Measurements from ENCODE around the gene KIAA1755. TPM values are rescaled to one million over a fixed set of nuclear protein-coding genes. Genes with fewer than 3 reads are reported as not detected.

Gene KIAA1755
- total and polyA plus RNA-seq, 10 of the 15 experiments (the other 5 are each of a cell fraction or from before 2014, with no cell fraction given): not detected

DNA sequence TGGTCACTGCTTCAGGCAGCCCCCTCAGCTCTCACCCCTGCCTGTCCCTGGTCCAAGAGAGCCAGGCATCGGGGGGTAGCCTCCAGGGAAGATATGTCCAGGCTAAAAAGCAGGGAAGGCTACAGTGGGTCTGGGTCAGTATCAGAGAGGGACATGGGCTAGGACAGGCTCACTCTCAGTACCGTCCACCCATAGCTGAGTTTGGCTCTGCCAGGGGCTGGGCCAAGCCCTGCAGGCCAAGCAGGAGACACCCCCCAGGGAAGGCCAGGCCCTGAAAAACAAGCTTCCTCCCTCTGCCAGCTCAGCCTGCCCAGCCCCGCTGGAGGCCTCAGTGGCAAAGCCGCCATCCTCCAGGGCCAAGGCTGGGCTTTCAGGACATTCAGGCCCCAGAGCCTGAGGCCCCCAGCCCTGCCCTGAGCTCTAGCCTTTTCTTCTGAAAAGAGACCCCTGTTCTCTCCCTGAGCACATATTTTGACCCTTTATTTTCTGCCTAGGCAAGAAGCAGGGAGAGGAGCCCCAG is 66.9 kb downstream of the KIAA1755 start:
- in situ Hi-C loops (cut with MboI): no loop called here
- H2AFZ ChIP-seq (ENCODE audit: control insufficient read depth, low read depth, low read length): no peak overlapping the region
- H3K4me2 ChIP-seq (ENCODE audit: control insufficient read depth, insufficient read depth): no peak overlapping the region
- H3K79me2 ChIP-seq (ENCODE audit: control insufficient read depth, insufficient read depth, low read length): no peaks in the 10 kb centered on the region
- ChIA-PET RAD21 (ENCODE audit: unreplicated experiment) (no interaction called here), CTCF (no interaction called here), SMC1A (ENCODE audit: uncharacterized antibody, unreplicated experiment) (no interaction called here), POLR2A (no interaction called here)
- no peaks in the 10 kb centered on the region for H4K20me1 ChIP-seq (ENCODE audit: control insufficient read depth, insufficient read depth)
- BruUV-seq (replicated peaks): no TSS peak
- no peak for TF ChIP-seq CEBPB (IDR thresholded peaks at IDR 0.05; ENCODE audit: borderline replicate concordance in 1 of 2, low read depth in 2 of 2, low read length in 2 of 2)
- no peak for TF ChIP-seq NBN (IDR thresholded peaks at IDR 0.05)
- no peak for TF ChIP-seq CREM (IDR thresholded peaks at IDR 0.05; ENCODE audit: low read depth)
- no peak for TF ChIP-seq EGR1 (IDR thresholded peaks at IDR 0.05; ENCODE audit: borderline replicate concordance in 1 of 2, low read depth in 2 of 2, low read length in 2 of 2)
- TF ChIP-seq, protein P1, sequence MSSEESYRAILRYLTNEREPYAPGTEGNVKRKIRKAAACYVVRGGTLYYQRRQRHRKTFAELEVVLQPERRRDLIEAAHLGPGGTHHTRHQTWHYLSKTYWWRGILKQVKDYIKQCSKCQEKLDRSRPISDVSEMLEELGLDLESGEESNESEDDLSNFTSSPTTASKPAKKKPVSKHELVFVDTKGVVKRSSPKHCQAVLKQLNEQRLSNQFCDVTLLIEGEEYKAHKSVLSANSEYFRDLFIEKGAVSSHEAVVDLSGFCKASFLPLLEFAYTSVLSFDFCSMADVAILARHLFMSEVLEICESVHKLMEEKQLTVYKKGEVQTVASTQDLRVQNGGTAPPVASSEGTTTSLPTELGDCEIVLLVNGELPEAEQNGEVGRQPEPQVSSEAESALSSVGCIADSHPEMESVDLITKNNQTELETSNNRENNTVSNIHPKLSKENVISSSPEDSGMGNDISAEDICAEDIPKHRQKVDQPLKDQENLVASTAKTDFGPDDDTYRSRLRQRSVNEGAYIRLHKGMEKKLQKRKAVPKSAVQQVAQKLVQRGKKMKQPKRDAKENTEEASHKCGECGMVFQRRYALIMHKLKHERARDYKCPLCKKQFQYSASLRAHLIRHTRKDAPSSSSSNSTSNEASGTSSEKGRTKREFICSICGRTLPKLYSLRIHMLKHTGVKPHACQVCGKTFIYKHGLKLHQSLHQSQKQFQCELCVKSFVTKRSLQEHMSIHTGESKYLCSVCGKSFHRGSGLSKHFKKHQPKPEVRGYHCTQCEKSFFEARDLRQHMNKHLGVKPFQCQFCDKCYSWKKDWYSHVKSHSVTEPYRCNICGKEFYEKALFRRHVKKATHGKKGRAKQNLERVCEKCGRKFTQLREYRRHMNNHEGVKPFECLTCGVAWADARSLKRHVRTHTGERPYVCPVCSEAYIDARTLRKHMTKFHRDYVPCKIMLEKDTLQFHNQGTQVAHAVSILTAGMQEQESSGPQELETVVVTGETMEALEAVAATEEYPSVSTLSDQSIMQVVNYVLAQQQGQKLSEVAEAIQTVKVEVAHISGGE (CRISPR knock-in tag; IDR thresholded peaks at IDR 0.05): no peak
- TF ChIP-seq, protein P2, sequence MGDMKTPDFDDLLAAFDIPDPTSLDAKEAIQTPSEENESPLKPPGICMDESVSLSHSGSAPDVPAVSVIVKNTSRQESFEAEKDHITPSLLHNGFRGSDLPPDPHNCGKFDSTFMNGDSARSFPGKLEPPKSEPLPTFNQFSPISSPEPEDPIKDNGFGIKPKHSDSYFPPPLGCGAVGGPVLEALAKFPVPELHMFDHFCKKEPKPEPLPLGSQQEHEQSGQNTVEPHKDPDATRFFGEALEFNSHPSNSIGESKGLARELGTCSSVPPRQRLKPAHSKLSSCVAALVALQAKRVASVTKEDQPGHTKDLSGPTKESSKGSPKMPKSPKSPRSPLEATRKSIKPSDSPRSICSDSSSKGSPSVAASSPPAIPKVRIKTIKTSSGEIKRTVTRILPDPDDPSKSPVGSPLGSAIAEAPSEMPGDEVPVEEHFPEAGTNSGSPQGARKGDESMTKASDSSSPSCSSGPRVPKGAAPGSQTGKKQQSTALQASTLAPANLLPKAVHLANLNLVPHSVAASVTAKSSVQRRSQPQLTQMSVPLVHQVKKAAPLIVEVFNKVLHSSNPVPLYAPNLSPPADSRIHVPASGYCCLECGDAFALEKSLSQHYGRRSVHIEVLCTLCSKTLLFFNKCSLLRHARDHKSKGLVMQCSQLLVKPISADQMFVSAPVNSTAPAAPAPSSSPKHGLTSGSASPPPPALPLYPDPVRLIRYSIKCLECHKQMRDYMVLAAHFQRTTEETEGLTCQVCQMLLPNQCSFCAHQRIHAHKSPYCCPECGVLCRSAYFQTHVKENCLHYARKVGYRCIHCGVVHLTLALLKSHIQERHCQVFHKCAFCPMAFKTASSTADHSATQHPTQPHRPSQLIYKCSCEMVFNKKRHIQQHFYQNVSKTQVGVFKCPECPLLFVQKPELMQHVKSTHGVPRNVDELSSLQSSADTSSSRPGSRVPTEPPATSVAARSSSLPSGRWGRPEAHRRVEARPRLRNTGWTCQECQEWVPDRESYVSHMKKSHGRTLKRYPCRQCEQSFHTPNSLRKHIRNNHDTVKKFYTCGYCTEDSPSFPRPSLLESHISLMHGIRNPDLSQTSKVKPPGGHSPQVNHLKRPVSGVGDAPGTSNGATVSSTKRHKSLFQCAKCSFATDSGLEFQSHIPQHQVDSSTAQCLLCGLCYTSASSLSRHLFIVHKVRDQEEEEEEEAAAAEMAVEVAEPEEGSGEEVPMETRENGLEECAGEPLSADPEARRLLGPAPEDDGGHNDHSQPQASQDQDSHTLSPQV (IDR thresholded peaks at IDR 0.05): no peak
- TF ChIP-seq ZNF217 (IDR thresholded peaks at IDR 0.05): no peak
- TF ChIP-seq HDGF (IDR thresholded peaks at IDR 0.05): no peak
- TF ChIP-seq HCFC1 (IDR thresholded peaks at IDR 0.05; ENCODE audit: low read length): no peak
- no peak for TF ChIP-seq PAX8 (IDR thresholded peaks at IDR 0.05)
- TF ChIP-seq KDM1A (IDR thresholded peaks at IDR 0.05; ENCODE audit: borderline replicate concordance): no peak
- no peak for TF ChIP-seq FOXM1 (IDR thresholded peaks at IDR 0.05; ENCODE audit: low read depth, low read length)
- no peak for TF ChIP-seq STAT3 (IDR thresholded peaks at IDR 0.05; ENCODE audit: low read depth, low read length)
- no peak for TF ChIP-seq ZSCAN29 (IDR thresholded peaks at IDR 0.05)
- no peak overlapping the region for H3K4me3 ChIP-seq
- no peaks in the 10 kb centered on the region for H3K9me3 ChIP-seq (replicated peaks; ENCODE audit: control insufficient read depth, insufficient read depth, low read length)
- FAIRE-seq (no peak), DNase-seq (ENCODE audit: low read depth, low spot score) (no peak), ATAC-seq (no peak)
- intact Hi-C loops (cut with micrococcal nuclease; ENCODE audit: unreplicated experiment): no loop called here
- no peaks in the 10 kb centered on the region for H3K36me3 ChIP-seq (ENCODE audit: control insufficient read depth in 2 of 2, insufficient read depth in 2 of 2, low read length in 1 of 2)
- 71% methylated on average over 4 of the region's 4 CpGs for WGBS (ENCODE audit: insufficient coverage, insufficient replicate concordance, low lambda C conversion rate, missing lambda C conversion rate)
- no peak overlapping the region for H3K27ac ChIP-seq (ENCODE audit: control insufficient read depth, insufficient read depth)
- H3K4me1 ChIP-seq (ENCODE audit: control insufficient read depth, insufficient read depth, low read length): no peaks in the 10 kb centered on the region; the same call in 1 of the 2 replicates
- no peak overlapping the region for H3K9ac ChIP-seq (ENCODE audit: control insufficient read depth, insufficient read depth, low read length)
- H3K27me3 ChIP-seq (replicated peaks in 1 of 2; ENCODE audit: control insufficient read depth in 2 of 2, insufficient read depth in 2 of 2, low read length in 1 of 2): no peaks in the 10 kb centered on the region; a peak in 2 of 4 replicates

Data from GM12878 (cell line).